Mucosa of descending colon (tissue), 3 donors: ENCODE measurements around the gene POLE3. TPM values are rescaled to one million over a fixed set of nuclear protein-coding genes. Genes with fewer than 3 reads are reported as not detected.
"Not testable (repeated sequence)": the region's sequence is repeated elsewhere in the genome, so short reads cannot be mapped to it uniquely, and the experiment has no call there.

Experiments
- ATAC-seq: fragments of 200-7000 bp; cut with Tn5 transposase; one replicate; pipeline ENCODE4 v1.9.1; 2020; ENCODE audit warnings: mild to moderate bottlenecking, moderate library complexity
- DNase-seq, 3 donors: peaks; one replicate each; pipeline ENCODE4 v3.0.0-alpha.2; 2020
- H3K36me3 ChIP-seq: fragments of 200-600 bp; one replicate; pipeline ENCODE4 v1.8.0; 2021; ENCODE audit warnings: low read depth, mild to moderate bottlenecking
- H3K4me1 ChIP-seq: fragments of 200-600 bp; one replicate; pipeline ENCODE4 v1.8.0; 2021; ENCODE audit warnings: low read depth, mild to moderate bottlenecking
- H3K4me3 ChIP-seq: fragments of 200-600 bp; one replicate; pipeline ENCODE4 v1.8.0; 2021; ENCODE audit warnings: mild to moderate bottlenecking
- H3K9me3 ChIP-seq: fragments of 200-600 bp; one replicate; pipeline ENCODE4 v1.8.0; 2021; ENCODE audit warnings: mild to moderate bottlenecking
- CTCF ChIP-seq: fragments of 200-600 bp; IDR thresholded peaks from one replicate; pipeline ENCODE4 v1.8.0; 2022; ENCODE audit warnings: antibody characterized with exemption, mild to moderate bottlenecking
- intact Hi-C, 2 donors: fragments of 100-400 bp; cut with DNase I in 1 of 2; cut with micrococcal nuclease in 1 of 2; formaldehyde crosslinking; loops; one replicate each; pipeline versions ENCODE4 v1.11.0 to v1.11.1; 2022; cut with DNase I, micrococcal nuclease
- total RNA-seq, 3 donors: library from RNA; stranded (reverse); fragmentation: NEBNext Ultra II Directional in 2 of 3; extraction: Animal tissue kit (Norgen Biotek cat#: 25700) in 2 of 3; gene quantifications; one replicate each; pipeline versions ENCODE4 v1.2.1 to v1.2.4, GENCODE V29; 2021 to 2023
- donor health status: DM: no; HTN: no; CAD: no; lungs with moderate emphysema.
- donor health status: DM: no; HTN: no; CAD: no.
- donor health status: DM: no; HTN: yes; CAD: no.

Gene POLE3
- total RNA-seq, 3 donors from 2014 or later = 22.2 to 31.0 (median 28.6) TPM

- ATAC-seq = peak; percentile 55
These were observed 35.9 kb upstream of the POLE3 start for GRCh38 chr9:113446323-113446740.

GRCh38 chr9:113444736-113445135, 34.3 kb upstream of the POLE3 start:
- H3K9me3 ChIP-seq = no peaks in the 10 kb centered on the region
- no peaks in the 10 kb centered on the region for H3K36me3 ChIP-seq
- H3K4me1 ChIP-seq = no peaks in the 10 kb centered on the region
- intact Hi-C loops = loop anchor here (5.0 kb wide), 2 partner anchors 148 to 213 kb away; no protein-coding TSS in a partner anchor
- no peak for DNase-seq
- ATAC-seq = no peak
- H3K4me3 ChIP-seq = no peak overlapping the region
- TF ChIP-seq CTCF = no peak

More at GRCh38 chr9:113446323-113446740, 35.9 kb upstream of the POLE3 start:
- Histone ChIP-seq H3K4me3 (no peak overlapping the region), H3K4me1 (no peaks in the 10 kb centered on the region), H3K9me3 (no peaks in the 10 kb centered on the region), H3K36me3 (no peaks in the 10 kb centered on the region)
- intact Hi-C loops = loop anchor here (5.0 kb wide), 2 partner anchors 146 to 211 kb away; no protein-coding TSS in a partner anchor
- TF ChIP-seq CTCF = peak; percentile 24
- no peak for DNase-seq

- H3K4me3 ChIP-seq, ATAC-seq, intact Hi-C loops, DNase-seq, H3K4me1 ChIP-seq, H3K9me3 ChIP-seq, H3K36me3 ChIP-seq: not testable (repeated sequence)
These were observed 27.2 kb upstream of the POLE3 start for GRCh38 chr9:113437716-113438115.

- Histone ChIP-seq H3K36me3 (no peaks in the 10 kb centered on the region), H3K9me3 (no peaks in the 10 kb centered on the region), H3K4me1 (no peaks in the 10 kb centered on the region), H3K4me3 (no peak overlapping the region)
- ATAC-seq = no peak
- no peak for DNase-seq
- TF ChIP-seq CTCF = no peak
- intact Hi-C loops = no loop called here
These were observed 26.4 kb upstream of the POLE3 start for GRCh38 chr9:113436728-113437515.

GRCh38 chr9:113431191-113431590, 20.7 kb upstream of the POLE3 start:
- DNase-seq (no peak), ATAC-seq (no peak)
- Histone ChIP-seq H3K36me3 (no peaks in the 10 kb centered on the region), H3K4me3 (no peak overlapping the region), H3K9me3 (no peaks in the 10 kb centered on the region), H3K4me1 (no peaks in the 10 kb centered on the region)
- intact Hi-C loops = no loop called here
- TF ChIP-seq CTCF = no peak

GRCh38 chr9:113428062-113428615, 17.7 kb upstream of the POLE3 start:
- no peaks in the 10 kb centered on the region for H3K36me3 ChIP-seq
- no peak for TF ChIP-seq CTCF
- no peak for ATAC-seq
- intact Hi-C loops = no loop called here
- H3K4me3 ChIP-seq = no peak overlapping the region
- no peaks in the 10 kb centered on the region for H3K4me1 ChIP-seq
- no peaks in the 10 kb centered on the region for H3K9me3 ChIP-seq
- no peak for DNase-seq
